ENCODE data around the gene VAV3.

The VAV3 gene

GRCh38 chr1:107529511-107530149 is 435.4 kb downstream of the VAV3 start:
- no peak overlapping the region for H3K4me3 ChIP-seq (ENCODE audit: low read length)
- DNase-seq (ENCODE audit: low read depth) = peak; percentile 73
- TF ChIP-seq CTCF (conservative IDR thresholded peaks at IDR 0.05; ENCODE audit: low read length) = peak; percentile 97

GRCh38 chr1:107526524-107527198 is 438.3 kb downstream of the VAV3 start:
- no peak for TF ChIP-seq CTCF (conservative IDR thresholded peaks at IDR 0.05; ENCODE audit: low read length)
- H3K4me3 ChIP-seq (ENCODE audit: low read length) = no peak overlapping the region
- DNase-seq (ENCODE audit: low read depth) = no peak

GRCh38 chr1:107525961-107526360 is 439.0 kb downstream of the VAV3 start:
- H3K4me3 ChIP-seq (ENCODE audit: low read length) = no peak overlapping the region
- DNase-seq (ENCODE audit: low read depth) = no peak
- no peak for TF ChIP-seq CTCF (conservative IDR thresholded peaks at IDR 0.05; ENCODE audit: low read length)

GRCh38 chr1:107525145-107525544 is 439.8 kb downstream of the VAV3 start:
- peak; percentile 25 for DNase-seq (ENCODE audit: low read depth)
- no peak overlapping the region for H3K4me3 ChIP-seq (ENCODE audit: low read length)
- TF ChIP-seq CTCF (conservative IDR thresholded peaks at IDR 0.05; ENCODE audit: low read length) = no peak

GRCh38 chr1:107524301-107524700 is 440.7 kb downstream of the VAV3 start:
- no peak for DNase-seq (ENCODE audit: low read depth)
- no peak for TF ChIP-seq CTCF (conservative IDR thresholded peaks at IDR 0.05; ENCODE audit: low read length)
- H3K4me3 ChIP-seq (ENCODE audit: low read length) = no peak overlapping the region

GRCh38 chr1:107523736-107524135 is 441.2 kb downstream of the VAV3 start:
- no peak for TF ChIP-seq CTCF (conservative IDR thresholded peaks at IDR 0.05; ENCODE audit: low read length)
- no peak for DNase-seq (ENCODE audit: low read depth)
- H3K4me3 ChIP-seq (ENCODE audit: low read length) = no peak overlapping the region

GRCh38 chr1:107523061-107523460 is 441.9 kb downstream of the VAV3 start:
- DNase-seq (ENCODE audit: low read depth) = no peak

More at GRCh38 chr1:107523061-107523460, 441.9 kb downstream of the VAV3 start:
- TF ChIP-seq CTCF (conservative IDR thresholded peaks at IDR 0.05; ENCODE audit: low read length) = no peak
- no peak overlapping the region for H3K4me3 ChIP-seq (ENCODE audit: low read length)

All from AG10803 (cell line).